Progenitor cell of endocrine pancreas (in vitro differentiated cells): ENCODE measurements around the gene STK38L. TPM values are rescaled to one million over a fixed set of nuclear protein-coding genes. Genes with fewer than 3 reads are reported as not detected.

ENCODE experiments used
- DNase-seq: peaks from one replicate; pipeline ENCODE4 v3.0.0; 2021; ENCODE audit warnings: low spot score; ENCODE audit not compliant: unreplicated experiment
- H3K27ac Mint-ChIP-seq: 2 replicates; pipeline ENCODE4 v1.8.0; 2021; ENCODE audit warnings: mild to moderate bottlenecking, moderate library complexity, mixed read lengths
- H3K27me3 Mint-ChIP-seq: 2 replicates; pipeline ENCODE4 v1.8.0; 2021; ENCODE audit warnings: mixed read lengths
- H3K36me3 Mint-ChIP-seq: 2 replicates; pipeline ENCODE4 v1.8.0; 2022; ENCODE audit warnings: mixed read lengths; ENCODE audit not compliant: insufficient read depth
- H3K4me1 Mint-ChIP-seq: 2 replicates; pipeline ENCODE4 v1.8.0; 2021; ENCODE audit warnings: low read depth, mixed read lengths
- H3K4me3 Mint-ChIP-seq: 2 replicates; pipeline ENCODE4 v1.8.0; 2021; ENCODE audit warnings: low read depth, mild to moderate bottlenecking, moderate library complexity, mixed read lengths
- H3K9me3 Mint-ChIP-seq: 2 replicates; pipeline ENCODE4 v1.8.0; 2021; ENCODE audit warnings: low read depth, mixed read lengths
- long read RNA-seq: library from polyadenylated mRNA; unstranded; transcript quantifications from one replicate; pipeline ENCODE4 v2.0.0, GENCODE V29; 2020
- total RNA-seq: library from RNA; stranded (reverse); gene quantifications from 2 replicates; pipeline ENCODE4 v1.2.1, GENCODE V29; 2021
- TF ChIP-seq, protein P1 (sequence below): fragments of 200-600 bp; sonication (generic); IDR thresholded peaks from one replicate; pipeline ENCODE4 v1.5.0; 2021; ENCODE audit warnings: antibody characterized with exemption, mild to moderate bottlenecking; ENCODE audit not compliant: unreplicated experiment

The STK38L gene
- 145 and 149 TPM in 2 replicates for total RNA-seq
- long read RNA-seq, full-length matches to known transcripts = 94 of 181 reads
- long read RNA-seq, partial matches to known transcripts = 54 of 181 reads
- long read RNA-seq, other reads (novel, unspliced or antisense) = 33 of 181 reads

DNA sequence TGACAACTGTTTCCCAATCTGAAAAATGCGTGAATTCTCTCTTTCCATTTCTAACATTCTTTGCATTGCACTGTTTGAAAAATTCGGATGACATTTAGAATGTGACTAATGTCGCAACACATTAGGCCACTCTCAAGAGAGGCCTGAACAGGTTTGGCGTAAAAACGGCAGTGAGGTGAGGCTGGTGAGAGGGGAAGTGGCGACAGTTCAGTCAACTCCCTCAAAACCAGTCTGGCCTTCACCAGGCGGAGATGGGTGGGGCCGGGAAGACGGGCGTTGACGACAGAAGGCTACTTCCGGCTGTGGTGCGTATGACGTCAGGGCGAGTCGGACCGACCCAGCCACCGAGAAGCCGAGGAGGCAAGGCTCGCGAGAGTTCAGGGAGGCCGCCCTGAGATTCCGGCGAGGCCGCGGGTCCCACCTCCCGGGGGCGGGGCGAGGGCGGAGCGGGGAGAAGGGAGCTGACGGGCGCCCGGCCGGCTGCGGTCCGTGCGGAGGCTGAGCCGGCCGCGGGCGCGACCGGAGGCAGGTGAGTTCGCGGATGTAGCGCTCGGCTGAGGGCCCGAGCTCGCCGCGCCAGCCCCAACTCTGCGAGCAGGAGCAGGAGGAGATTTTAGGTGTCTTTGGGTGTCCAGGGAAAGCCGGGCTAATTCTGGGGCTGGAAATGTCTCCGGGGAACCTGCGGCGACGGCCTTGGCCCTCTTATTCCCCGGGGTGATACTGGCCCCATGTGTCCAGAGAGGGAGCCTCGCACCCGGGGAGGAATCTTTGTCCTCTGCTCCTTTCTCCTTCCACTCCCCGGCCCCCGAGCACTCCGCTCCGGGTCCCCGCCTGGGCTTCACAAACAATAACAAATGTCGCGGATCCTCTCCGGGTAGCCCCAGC is at the start of gene STK38L:
TSS of gene STK38L (plus strand) at position 483 of the 885 bp plus-strand sequence. CDS start 53,435 bp downstream, outside the sequence.
- DNase-seq = peak; percentile 100
- TF ChIP-seq, protein P1, sequence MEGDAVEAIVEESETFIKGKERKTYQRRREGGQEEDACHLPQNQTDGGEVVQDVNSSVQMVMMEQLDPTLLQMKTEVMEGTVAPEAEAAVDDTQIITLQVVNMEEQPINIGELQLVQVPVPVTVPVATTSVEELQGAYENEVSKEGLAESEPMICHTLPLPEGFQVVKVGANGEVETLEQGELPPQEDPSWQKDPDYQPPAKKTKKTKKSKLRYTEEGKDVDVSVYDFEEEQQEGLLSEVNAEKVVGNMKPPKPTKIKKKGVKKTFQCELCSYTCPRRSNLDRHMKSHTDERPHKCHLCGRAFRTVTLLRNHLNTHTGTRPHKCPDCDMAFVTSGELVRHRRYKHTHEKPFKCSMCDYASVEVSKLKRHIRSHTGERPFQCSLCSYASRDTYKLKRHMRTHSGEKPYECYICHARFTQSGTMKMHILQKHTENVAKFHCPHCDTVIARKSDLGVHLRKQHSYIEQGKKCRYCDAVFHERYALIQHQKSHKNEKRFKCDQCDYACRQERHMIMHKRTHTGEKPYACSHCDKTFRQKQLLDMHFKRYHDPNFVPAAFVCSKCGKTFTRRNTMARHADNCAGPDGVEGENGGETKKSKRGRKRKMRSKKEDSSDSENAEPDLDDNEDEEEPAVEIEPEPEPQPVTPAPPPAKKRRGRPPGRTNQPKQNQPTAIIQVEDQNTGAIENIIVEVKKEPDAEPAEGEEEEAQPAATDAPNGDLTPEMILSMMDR = peak; percentile 50
- Mint-ChIP-seq H3K4me3 (peak within 1 kb of the TSS; percentile 99), H3K9me3 (peaks cover 10% of the 10 kb centered on the region), H3K36me3 (peaks cover 4% of the 10 kb centered on the region), H3K27me3 (no peaks in the 10 kb centered on the region), H3K4me1 (peaks cover 30% of the 10 kb centered on the region), H3K27ac (peak within 1 kb of the TSS; percentile 98)

DNA sequence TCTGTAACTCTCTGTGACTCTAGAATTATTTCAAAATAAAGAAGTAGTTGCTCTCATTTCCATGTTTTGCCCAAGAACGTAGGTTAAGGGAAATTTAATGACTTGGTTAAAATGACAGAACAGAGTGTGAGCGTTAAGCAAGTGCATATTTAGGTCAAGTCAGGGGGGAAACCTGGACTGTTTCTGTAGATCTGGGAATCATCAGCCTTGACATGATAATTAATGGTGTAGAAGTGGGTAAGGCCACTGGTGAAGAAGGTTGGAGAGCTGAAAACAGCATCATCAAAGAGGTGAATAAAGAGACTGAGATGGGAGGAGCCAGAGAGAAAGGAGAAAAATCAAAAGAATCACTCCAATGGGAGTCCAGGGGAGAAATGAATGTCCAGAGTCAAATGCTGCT is 49.4 kb upstream of the STK38L start:
- Mint-ChIP-seq H3K36me3 (no peaks in the 10 kb centered on the region), H3K4me1 (peaks cover 23% of the 10 kb centered on the region), H3K27ac (no peak overlapping the region), H3K9me3 (no peaks in the 10 kb centered on the region), H3K27me3 (no peaks in the 10 kb centered on the region), H3K4me3 (no peak overlapping the region)
- TF ChIP-seq, protein P1 = no peak
- DNase-seq = no peak

DNA sequence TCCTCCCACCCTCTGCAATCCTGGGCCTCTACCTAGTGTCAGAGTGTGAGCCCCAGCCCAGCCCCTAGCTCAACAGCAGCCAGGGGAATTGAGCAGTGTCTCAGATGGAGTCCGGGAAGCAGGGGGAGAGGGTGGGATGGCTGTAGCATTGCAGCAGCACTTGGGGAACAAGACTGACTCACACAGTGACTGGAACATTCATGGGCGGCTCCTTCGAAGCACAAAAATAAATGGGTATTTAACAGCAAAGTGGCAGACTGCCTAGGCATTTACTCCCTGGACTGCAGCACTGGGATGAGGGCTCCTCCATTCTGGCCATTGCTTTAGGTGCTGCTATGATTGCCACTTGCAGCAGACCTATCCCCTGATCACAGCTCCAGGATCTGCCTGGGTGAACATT is 46.0 kb upstream of the STK38L start:
- DNase-seq = no peak
- Mint-ChIP-seq H3K4me3 (no peak overlapping the region), H3K27ac (no peak overlapping the region), H3K9me3 (no peaks in the 10 kb centered on the region), H3K4me1 (peaks cover 3% of the 10 kb centered on the region), H3K27me3 (no peaks in the 10 kb centered on the region), H3K36me3 (no peaks in the 10 kb centered on the region)
- TF ChIP-seq, protein P1 = no peak

DNA sequence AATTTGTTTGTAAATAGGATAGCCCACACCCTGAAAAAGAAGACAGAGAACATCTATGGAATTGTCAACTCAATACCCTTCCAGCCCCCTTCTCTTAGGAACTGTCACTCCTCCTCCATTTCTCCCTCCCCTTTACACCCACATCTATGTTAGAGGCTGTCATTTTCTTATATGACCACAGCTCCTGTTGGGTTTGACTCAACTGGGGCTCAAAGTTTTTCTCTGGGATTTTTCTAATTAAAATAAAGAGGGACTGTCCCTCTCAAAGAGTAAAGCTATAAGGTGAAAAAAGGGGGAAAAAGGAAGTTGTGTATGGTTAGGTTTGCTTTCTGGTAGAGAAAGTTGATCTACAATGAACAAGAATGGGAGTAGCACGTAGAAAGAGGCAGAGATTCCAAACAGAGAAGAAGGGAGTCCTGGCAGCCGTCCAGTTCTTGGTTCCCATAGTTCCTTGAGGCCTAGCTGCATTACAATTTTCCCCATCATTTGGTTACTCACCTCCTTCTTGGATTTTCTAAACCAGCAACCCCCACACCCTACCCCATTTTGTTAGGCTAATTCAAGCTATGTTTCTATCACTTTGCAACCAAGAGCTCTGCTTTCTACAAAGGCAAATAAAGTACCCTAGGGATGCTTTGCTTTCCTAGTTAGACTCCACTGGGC is 44.3 kb upstream of the STK38L start:
- TF ChIP-seq, protein P1 = no peak
- Mint-ChIP-seq H3K9me3 (peaks cover 4% of the 10 kb centered on the region), H3K27me3 (no peaks in the 10 kb centered on the region), H3K4me3 (no peak overlapping the region), H3K4me1 (no peaks in the 10 kb centered on the region), H3K36me3 (peaks cover 2% of the 10 kb centered on the region), H3K27ac (no peak overlapping the region)
- no peak for DNase-seq

DNA sequence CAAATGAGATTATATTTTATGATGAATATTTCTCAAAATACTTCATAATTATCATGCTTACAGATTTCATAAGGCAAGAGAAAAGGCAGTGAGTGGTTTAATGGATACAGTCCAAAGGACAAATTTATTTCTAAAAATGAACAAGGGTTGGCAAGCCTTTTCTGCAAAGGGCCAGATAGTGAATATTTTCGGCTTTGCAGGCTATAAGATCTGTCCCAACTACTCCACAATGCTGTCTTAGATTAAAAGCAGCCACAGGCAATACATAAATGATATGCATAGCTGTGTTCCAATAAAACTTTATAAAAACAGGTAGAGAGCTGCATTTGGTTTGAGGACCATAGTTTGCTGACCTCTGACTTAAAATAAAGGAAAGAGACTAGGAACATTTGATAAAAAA is 42.9 kb upstream of the STK38L start:
- DNase-seq = no peak
- Mint-ChIP-seq H3K4me3 (no peak overlapping the region), H3K9me3 (peaks cover 4% of the 10 kb centered on the region), H3K4me1 (peaks cover under 1% of the 10 kb centered on the region), H3K27me3 (no peaks in the 10 kb centered on the region), H3K36me3 (peaks cover 2% of the 10 kb centered on the region), H3K27ac (no peak overlapping the region)
- TF ChIP-seq, protein P1 = no peak
